NCI-H774 (cell line): Measurements from ENCODE around the gene MAP2K4.

Source experiments
- DNase-seq: peaks from one replicate; lab custom pipeline; 2025; lab: John Stamatoyannopoulos, UW

MAP2K4 gene

GRCh38 chr17:12037970-12038369 lies 17.3 kb downstream of the MAP2K4 start:
- no peak for DNase-seq

GRCh38 chr17:12040478-12040877 lies 19.8 kb downstream of the MAP2K4 start:
- DNase-seq, result no peak

- no peak for DNase-seq
These were observed 20.6 kb downstream of the MAP2K4 start for GRCh38 chr17:12041312-12041711.

- no peak for DNase-seq
These were observed 23.0 kb downstream of the MAP2K4 start for GRCh38 chr17:12043702-12044101.

- DNase-seq, result no peak
These were observed 26.1 kb downstream of the MAP2K4 start for GRCh38 chr17:12046786-12047185.

- DNase-seq, result no peak
These were observed 27.2 kb downstream of the MAP2K4 start for GRCh38 chr17:12047681-12048376.

GRCh38 chr17:12048843-12049473 lies 28.3 kb downstream of the MAP2K4 start:
- DNase-seq, result no peak

- no peak for DNase-seq
These were observed 30.1 kb downstream of the MAP2K4 start for GRCh38 chr17:12050646-12051225.

- no peak for DNase-seq
These were observed 32.9 kb downstream of the MAP2K4 start for GRCh38 chr17:12053552-12053951.

- DNase-seq, result no peak
These were observed 35.2 kb downstream of the MAP2K4 start for GRCh38 chr17:12055889-12056288.

GRCh38 chr17:12057520-12057919 lies 36.8 kb downstream of the MAP2K4 start:
- DNase-seq, result no peak

- no peak for DNase-seq
These were observed 37.9 kb downstream of the MAP2K4 start for GRCh38 chr17:12058535-12058934.

- no peak for DNase-seq
These were observed 41.6 kb downstream of the MAP2K4 start for GRCh38 chr17:12062249-12062648.

GRCh38 chr17:12064395-12064794 lies 43.7 kb downstream of the MAP2K4 start:
- DNase-seq, result no peak

- DNase-seq, result no peak
These were observed 46.8 kb downstream of the MAP2K4 start for GRCh38 chr17:12067485-12067884.

GRCh38 chr17:12068946-12069345 lies 48.3 kb downstream of the MAP2K4 start:
- no peak for DNase-seq

GRCh38 chr17:12070561-12070960 lies 49.9 kb downstream of the MAP2K4 start:
- no peak for DNase-seq

- no peak for DNase-seq
These were observed 53.7 kb downstream of the MAP2K4 start for GRCh38 chr17:12074346-12074745.

- no peak for DNase-seq
These were observed 57.1 kb downstream of the MAP2K4 start for GRCh38 chr17:12077773-12078172.

GRCh38 chr17:12078791-12079190 lies 58.1 kb downstream of the MAP2K4 start:
- DNase-seq, result no peak

- DNase-seq, result no peak
These were observed 61.0 kb downstream of the MAP2K4 start for GRCh38 chr17:12081720-12082119.

GRCh38 chr17:12085076-12085949 lies 64.6 kb downstream of the MAP2K4 start:
- DNase-seq, result no peak

- no peak for DNase-seq
These were observed 67.4 kb downstream of the MAP2K4 start for GRCh38 chr17:12088035-12088434.
